ENCODE measurements around the gene OR10G3. TPM values are rescaled to one million over a fixed set of nuclear protein-coding genes. Genes with fewer than 3 reads are reported as not detected.

OR10G3 gene
- total RNA-seq, 1 donor from 2014 or later, result not detected

- peaks cover 8% of the 10 kb centered on the region for H3K27me3 ChIP-seq (ENCODE audit: insufficient read depth, low read length)
- DNase-seq (ENCODE audit: low read depth) (no peak), FAIRE-seq (no peak)
- H3K9me3 ChIP-seq (ENCODE audit: insufficient read depth, low read depth, low read length), result no peaks in the 10 kb centered on the region
- Mint-ChIP-seq H3K9me3 (ENCODE audit: unreplicated experiment) (no peaks in the 10 kb centered on the region), H3K4me3 (ENCODE audit: unreplicated experiment) (no peak overlapping the region), H3K27ac (ENCODE audit: unreplicated experiment) (no peak overlapping the region), H3K36me3 (ENCODE audit: low read depth, unreplicated experiment) (peaks cover 4% of the 10 kb centered on the region), H3K27me3 (ENCODE audit: low read depth, unreplicated experiment) (peaks cover 3% of the 10 kb centered on the region), H3K4me1 (ENCODE audit: low read depth, unreplicated experiment) (peaks cover 8% of the 10 kb centered on the region)
- no peak overlapping the region for H3K9ac ChIP-seq (ENCODE audit: low read length)
- peaks cover 4% of the 10 kb centered on the region for H3K79me2 ChIP-seq (ENCODE audit: insufficient read depth, low read length)
- no peak overlapping the region for H2AFZ ChIP-seq (ENCODE audit: low read depth, low read length)
- H3K27ac ChIP-seq (ENCODE audit: low read depth, low read length), result no peak overlapping the region
- TF ChIP-seq CTCF (IDR thresholded peaks at IDR 0.05; ENCODE audit: insufficient read depth, low read depth, low read length) (no peak), EZH2 (IDR thresholded peaks at IDR 0.05; ENCODE audit: insufficient read depth, low read length) (no peak)
- no peak overlapping the region for H3K4me3 ChIP-seq (ENCODE audit: insufficient read depth, low read depth, low read length)
- no peak overlapping the region for H3K4me2 ChIP-seq (ENCODE audit: low read length)
- no peaks in the 10 kb centered on the region for H4K20me1 ChIP-seq (ENCODE audit: insufficient read depth, low read length)
- peaks cover 5% of the 10 kb centered on the region for H3K4me1 ChIP-seq (ENCODE audit: insufficient read depth, low read length)
- H3K36me3 ChIP-seq (ENCODE audit: insufficient read depth, low read length), result no peaks in the 10 kb centered on the region
Measured at GRCh38 chr14:21529515-21529914, 50.4 kb downstream of the OR10G3 start.

- no peak overlapping the region for H3K4me2 ChIP-seq (ENCODE audit: low read length)
- Mint-ChIP-seq H3K27ac (ENCODE audit: unreplicated experiment) (no peak overlapping the region), H3K27me3 (ENCODE audit: low read depth, unreplicated experiment) (peaks cover 2% of the 10 kb centered on the region), H3K9me3 (ENCODE audit: unreplicated experiment) (no peaks in the 10 kb centered on the region), H3K4me3 (ENCODE audit: unreplicated experiment) (no peak overlapping the region), H3K4me1 (ENCODE audit: low read depth, unreplicated experiment) (peaks cover 6% of the 10 kb centered on the region), H3K36me3 (ENCODE audit: low read depth, unreplicated experiment) (peaks cover 10% of the 10 kb centered on the region)
- H3K9me3 ChIP-seq (ENCODE audit: insufficient read depth, low read depth, low read length), result no peaks in the 10 kb centered on the region
- TF ChIP-seq EZH2 (IDR thresholded peaks at IDR 0.05; ENCODE audit: insufficient read depth, low read length) (no peak), CTCF (IDR thresholded peaks at IDR 0.05; ENCODE audit: insufficient read depth, low read depth, low read length) (no peak)
- no peak overlapping the region for H2AFZ ChIP-seq (ENCODE audit: low read depth, low read length)
- H3K4me1 ChIP-seq (ENCODE audit: insufficient read depth, low read length), result peaks cover 5% of the 10 kb centered on the region
- no peak overlapping the region for H3K9ac ChIP-seq (ENCODE audit: low read length)
- no peaks in the 10 kb centered on the region for H4K20me1 ChIP-seq (ENCODE audit: insufficient read depth, low read length)
- H3K4me3 ChIP-seq (ENCODE audit: insufficient read depth, low read depth, low read length), result no peak overlapping the region
- H3K36me3 ChIP-seq (ENCODE audit: insufficient read depth, low read length), result no peaks in the 10 kb centered on the region
- peaks cover 4% of the 10 kb centered on the region for H3K79me2 ChIP-seq (ENCODE audit: insufficient read depth, low read length)
- H3K27me3 ChIP-seq (ENCODE audit: insufficient read depth, low read length), result peaks cover 3% of the 10 kb centered on the region
- peak; percentile 21 for DNase-seq (ENCODE audit: low read depth)
- no peak overlapping the region for H3K27ac ChIP-seq (ENCODE audit: low read depth, low read length)
- no peak for FAIRE-seq
Measured at GRCh38 chr14:21528381-21529348, 51.2 kb downstream of the OR10G3 start.

- Mint-ChIP-seq H3K9me3 (ENCODE audit: unreplicated experiment) (no peaks in the 10 kb centered on the region), H3K27ac (ENCODE audit: unreplicated experiment) (no peak overlapping the region), H3K4me1 (ENCODE audit: low read depth, unreplicated experiment) (peaks cover 12% of the 10 kb centered on the region), H3K4me3 (ENCODE audit: unreplicated experiment) (peak overlapping the region; percentile 91), H3K36me3 (ENCODE audit: low read depth, unreplicated experiment) (peaks cover 18% of the 10 kb centered on the region), H3K27me3 (ENCODE audit: low read depth, unreplicated experiment) (no peaks in the 10 kb centered on the region)
- no peaks in the 10 kb centered on the region for H3K9me3 ChIP-seq (ENCODE audit: insufficient read depth, low read depth, low read length)
- peak overlapping the region; percentile 72 for H2AFZ ChIP-seq (ENCODE audit: low read depth, low read length)
- no peak for FAIRE-seq
- H3K27ac ChIP-seq (ENCODE audit: low read depth, low read length), result no peak overlapping the region
- peaks cover 5% of the 10 kb centered on the region for H3K4me1 ChIP-seq (ENCODE audit: insufficient read depth, low read length)
- TF ChIP-seq CTCF (IDR thresholded peaks at IDR 0.05; ENCODE audit: insufficient read depth, low read depth, low read length), result no peak
- TF ChIP-seq EZH2 (IDR thresholded peaks at IDR 0.05; ENCODE audit: insufficient read depth, low read length), result no peak
- peaks cover 4% of the 10 kb centered on the region for H3K79me2 ChIP-seq (ENCODE audit: insufficient read depth, low read length)
- H3K4me3 ChIP-seq (ENCODE audit: insufficient read depth, low read depth, low read length), result no peak overlapping the region
- no peaks in the 10 kb centered on the region for H4K20me1 ChIP-seq (ENCODE audit: insufficient read depth, low read length)
- no peak overlapping the region for H3K9ac ChIP-seq (ENCODE audit: low read length)
- no peak for DNase-seq (ENCODE audit: low read depth)
- no peaks in the 10 kb centered on the region for H3K36me3 ChIP-seq (ENCODE audit: insufficient read depth, low read length)
- no peak overlapping the region for H3K4me2 ChIP-seq (ENCODE audit: low read length)
- peaks cover 3% of the 10 kb centered on the region for H3K27me3 ChIP-seq (ENCODE audit: insufficient read depth, low read length)
Measured at GRCh38 chr14:21527318-21527679, 52.6 kb downstream of the OR10G3 start.

Measured in astrocyte (in vitro differentiated cells and primary cell).